Measurements from ENCODE around the gene RNU6-9. TPM values are rescaled to one million over a fixed set of nuclear protein-coding genes. Genes with fewer than 3 reads are reported as not detected.

Gene RNU6-9
- total RNA-seq, 4 donors from 2014 or later, result not detected

DNA sequence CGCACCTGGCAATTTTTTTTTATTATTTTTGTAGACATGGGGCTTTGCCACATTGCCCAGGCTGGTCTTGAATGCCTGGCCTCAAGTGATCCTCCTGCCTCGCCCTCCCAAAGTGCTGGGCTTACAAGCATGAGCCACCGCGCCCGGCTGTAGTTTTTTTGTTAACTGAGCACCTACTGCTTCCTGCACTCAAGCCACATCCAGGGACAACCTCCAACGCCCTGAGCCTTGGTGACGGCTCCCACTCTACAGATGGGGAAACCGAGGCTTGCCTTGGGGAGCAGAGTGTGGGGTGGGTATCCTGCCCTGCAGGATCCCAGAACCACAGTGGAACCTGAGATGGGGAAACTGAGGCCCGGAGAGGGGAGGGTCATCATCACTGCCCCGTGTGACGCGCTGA, 38.1 kb upstream of the RNU6-9 start:
- TF ChIP-seq, protein P1, sequence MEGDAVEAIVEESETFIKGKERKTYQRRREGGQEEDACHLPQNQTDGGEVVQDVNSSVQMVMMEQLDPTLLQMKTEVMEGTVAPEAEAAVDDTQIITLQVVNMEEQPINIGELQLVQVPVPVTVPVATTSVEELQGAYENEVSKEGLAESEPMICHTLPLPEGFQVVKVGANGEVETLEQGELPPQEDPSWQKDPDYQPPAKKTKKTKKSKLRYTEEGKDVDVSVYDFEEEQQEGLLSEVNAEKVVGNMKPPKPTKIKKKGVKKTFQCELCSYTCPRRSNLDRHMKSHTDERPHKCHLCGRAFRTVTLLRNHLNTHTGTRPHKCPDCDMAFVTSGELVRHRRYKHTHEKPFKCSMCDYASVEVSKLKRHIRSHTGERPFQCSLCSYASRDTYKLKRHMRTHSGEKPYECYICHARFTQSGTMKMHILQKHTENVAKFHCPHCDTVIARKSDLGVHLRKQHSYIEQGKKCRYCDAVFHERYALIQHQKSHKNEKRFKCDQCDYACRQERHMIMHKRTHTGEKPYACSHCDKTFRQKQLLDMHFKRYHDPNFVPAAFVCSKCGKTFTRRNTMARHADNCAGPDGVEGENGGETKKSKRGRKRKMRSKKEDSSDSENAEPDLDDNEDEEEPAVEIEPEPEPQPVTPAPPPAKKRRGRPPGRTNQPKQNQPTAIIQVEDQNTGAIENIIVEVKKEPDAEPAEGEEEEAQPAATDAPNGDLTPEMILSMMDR (IDR thresholded peaks at IDR 0.05), result no peak
- no peaks in the 10 kb centered on the region for H3K9me3 ChIP-seq
- no peaks in the 10 kb centered on the region for H3K36me3 ChIP-seq
- no peak overlapping the region for H3K4me3 ChIP-seq
- H3K27me3 ChIP-seq, result peaks cover 0 to 8% of the 10 kb centered on the region in 2 donors
- no peak overlapping the region for H3K27ac ChIP-seq
- no peak for DNase-seq
- peaks cover 0 to under 1% (median 0%) of the 10 kb centered on the region in 4 donors for H3K4me1 ChIP-seq

DNA sequence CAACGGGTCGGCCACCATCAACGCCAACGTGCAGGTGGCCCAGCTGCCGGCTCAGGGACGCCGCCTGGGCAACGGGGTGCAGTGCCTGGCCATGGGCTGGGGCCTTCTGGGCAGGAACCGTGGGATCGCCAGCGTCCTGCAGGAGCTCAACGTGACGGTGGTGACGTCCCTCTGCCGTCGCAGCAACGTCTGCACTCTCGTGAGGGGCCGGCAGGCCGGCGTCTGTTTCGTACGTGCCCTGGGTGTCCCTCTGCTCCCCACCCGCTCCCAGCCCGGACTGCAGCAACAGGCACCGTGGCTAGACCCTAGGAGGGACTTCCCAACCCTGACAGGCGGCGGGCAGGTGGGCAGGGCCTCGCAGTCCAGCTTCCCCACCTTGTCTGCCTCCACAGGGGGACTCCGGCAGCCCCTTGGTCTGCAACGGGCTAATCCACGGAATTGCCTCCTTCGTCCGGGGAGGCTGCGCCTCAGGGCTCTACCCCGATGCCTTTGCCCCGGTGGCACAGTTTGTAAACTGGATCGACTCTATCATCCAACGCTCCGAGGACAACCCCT, 37.6 kb upstream of the RNU6-9 start:
- peaks cover 0 to 8% of the 10 kb centered on the region in 2 donors for H3K27me3 ChIP-seq

DNA sequence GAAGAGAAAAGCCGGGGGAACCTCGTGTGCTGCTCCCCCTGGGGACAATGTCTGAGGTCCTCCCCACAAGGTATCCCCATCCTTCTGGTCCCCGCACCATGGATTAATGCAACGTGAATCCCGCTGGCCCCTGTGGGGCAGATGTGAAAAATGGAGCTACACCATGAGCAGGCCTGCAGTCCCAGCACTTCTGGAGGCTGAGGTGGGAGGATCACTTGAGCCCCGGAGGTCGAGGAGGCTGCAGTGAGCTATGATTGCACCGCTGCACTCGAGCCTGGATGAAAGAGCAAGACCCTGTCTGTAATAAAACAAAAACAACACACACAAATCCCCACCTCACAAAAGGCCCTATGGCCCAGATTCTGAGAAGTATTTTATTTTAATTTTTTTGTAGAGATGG, 35.0 kb upstream of the RNU6-9 start:
- TF ChIP-seq, protein P1 (IDR thresholded peaks at IDR 0.05), result no peak
- no peak for TF ChIP-seq POLR2A (IDR thresholded peaks at IDR 0.05)
- H3K27ac ChIP-seq, result peak overlapping the region in 1 of 4 donors; percentile 55
- H3K36me3 ChIP-seq, result no peaks in the 10 kb centered on the region
- peaks cover 0 to 27% (median 10%) of the 10 kb centered on the region in 4 donors for H3K4me1 ChIP-seq
- peaks cover 0 to 1% of the 10 kb centered on the region in 2 donors for H3K27me3 ChIP-seq
- no peak for DNase-seq
- H3K4me3 ChIP-seq, result no peak overlapping the region
- no peaks in the 10 kb centered on the region for H3K9me3 ChIP-seq

More for the DNA sequence above, 37.6 kb upstream of the RNU6-9 start:
- H3K4me1 ChIP-seq, result peaks cover 0 to 6% (median 2%) of the 10 kb centered on the region in 4 donors
- no peaks in the 10 kb centered on the region for H3K9me3 ChIP-seq
- no peak overlapping the region for H3K27ac ChIP-seq
- no peak overlapping the region for H3K4me3 ChIP-seq
- TF ChIP-seq, protein P1 (IDR thresholded peaks at IDR 0.05), result no peak
- TF ChIP-seq POLR2A (IDR thresholded peaks at IDR 0.05), result no peak
- no peaks in the 10 kb centered on the region for H3K36me3 ChIP-seq
- DNase-seq, result no peak

DNA sequence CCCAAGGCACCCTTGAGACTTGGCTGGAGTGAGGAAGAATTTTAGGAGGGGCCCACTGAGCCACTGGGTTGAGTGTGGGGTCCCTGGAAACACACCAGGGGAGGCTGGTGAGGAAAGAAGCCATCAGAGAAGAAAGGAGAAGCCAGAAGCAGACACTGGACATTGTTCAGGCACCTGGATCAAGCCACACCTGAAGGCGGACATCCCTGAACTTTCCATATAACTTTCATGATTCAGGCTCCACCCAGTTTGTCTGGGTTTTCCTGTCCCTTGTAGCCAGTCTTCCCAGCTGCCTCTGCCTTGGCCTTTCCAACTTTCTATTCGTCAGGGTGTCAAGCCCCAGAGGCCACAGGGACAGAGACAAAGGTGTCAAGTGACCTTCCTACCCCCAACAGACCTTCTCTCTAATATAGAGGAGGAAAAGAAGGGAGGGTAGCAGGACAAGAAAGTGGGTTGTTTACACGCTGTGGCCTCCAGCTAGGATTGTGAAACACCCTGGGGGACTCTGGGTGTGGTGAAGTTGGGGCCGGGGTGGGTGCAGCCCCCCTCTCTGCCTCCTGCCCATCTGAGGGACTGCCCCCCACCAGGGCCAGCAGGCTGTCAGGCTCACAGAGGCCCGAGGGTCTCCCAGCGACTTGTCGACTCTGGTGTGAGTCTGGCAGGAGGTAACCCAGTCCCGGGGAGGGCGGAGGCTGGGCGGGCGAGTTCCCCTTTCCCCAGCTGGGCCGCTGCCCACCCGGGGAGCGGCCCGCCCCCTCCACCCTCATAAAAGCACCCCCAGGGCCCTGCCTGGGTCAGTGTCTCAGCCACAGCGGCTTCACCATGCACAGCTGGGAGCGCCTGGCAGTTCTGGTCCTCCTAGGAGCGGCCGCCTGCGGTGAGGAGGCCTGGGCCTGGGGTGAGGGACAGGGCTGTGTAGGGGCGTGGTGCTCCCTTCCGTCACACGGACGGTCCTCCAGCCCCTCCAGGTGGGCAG, 34.1 kb upstream of the RNU6-9 start, which contains the start of gene CFD:
Gene CFD (plus strand): TSS at position 797 of the 976 bp plus-strand sequence. CDS start 26 bp downstream, at position 823.
- peak; percentile 26 to 30 for TF ChIP-seq POLR2A (IDR thresholded peaks at IDR 0.05)
- TF ChIP-seq, protein P1 (IDR thresholded peaks at IDR 0.05), result no peak
- Histone ChIP-seq H3K4me3 (peak within 1 kb of the TSS; percentile 32 to 59 (median 50)), H3K27ac (peak within 1 kb of the TSS; percentile 15 to 73 (median 56)), H3K9me3 (no peaks in the 10 kb centered on the region), H3K36me3 (no peaks in the 10 kb centered on the region), H3K27me3 (no peaks in the 10 kb centered on the region), H3K4me1 (peaks cover 0 to 32% (median 12%) of the 10 kb centered on the region in 4 donors)
- DNase-seq, result peak in 2 of 3 donors; percentile 65 to 69

DNA sequence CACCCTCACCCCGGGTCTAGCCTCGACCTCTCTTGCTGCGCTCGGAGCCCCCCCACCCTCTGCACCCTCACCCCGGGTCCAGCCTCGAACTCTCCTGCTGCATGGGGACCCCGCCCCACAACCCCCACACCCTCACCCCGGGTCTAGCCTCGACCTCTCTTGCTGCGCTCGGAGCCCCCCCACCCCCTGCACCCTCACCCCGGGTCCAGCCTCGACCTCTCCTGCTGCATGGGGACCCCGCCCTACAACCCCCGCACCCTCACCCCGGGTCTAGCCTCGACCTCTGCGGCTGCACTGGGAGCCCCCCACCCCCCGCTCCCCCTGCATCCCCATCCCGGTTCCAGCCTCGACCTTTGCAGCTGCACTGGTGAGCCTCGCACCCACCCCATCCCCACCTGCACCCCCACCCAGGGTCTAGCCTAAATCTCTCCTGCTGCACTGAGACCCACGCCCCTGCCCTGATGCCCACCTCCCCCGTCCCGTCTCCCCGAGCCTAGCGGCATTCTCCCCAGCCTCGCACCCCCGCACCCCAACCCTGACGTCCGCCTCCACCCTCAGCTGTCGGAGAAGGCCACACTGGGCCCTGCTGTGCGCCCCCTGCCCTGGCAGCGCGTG, 32.0 kb upstream of the RNU6-9 start:
- Histone ChIP-seq H3K4me3 (peak overlapping the region in 2 of 4 donors; percentile 48 to 52), H3K36me3 (no peaks in the 10 kb centered on the region), H3K4me1 (peaks cover 0 to 32% (median 12%) of the 10 kb centered on the region in 4 donors), H3K27ac (peak overlapping the region in 1 of 4 donors; percentile 5), H3K9me3 (no peaks in the 10 kb centered on the region), H3K27me3 (no peaks in the 10 kb centered on the region)
- no peak for DNase-seq
- TF ChIP-seq, protein P1 (IDR thresholded peaks at IDR 0.05), result no peak
- TF ChIP-seq POLR2A (IDR thresholded peaks at IDR 0.05), result no peak
